Spinal cord (tissue), 10 donors: ENCODE measurements around the gene CFLAR. TPM values are rescaled to one million over a fixed set of nuclear protein-coding genes. Genes with fewer than 3 reads are reported as not detected.
A peak's percentile ranks its signal among the peaks of the same experiment; 100 is the strongest.
"Not testable (repeated sequence)": the region's sequence is repeated elsewhere in the genome, so short reads cannot be mapped to it uniquely, and the experiment has no call there.

Experiments used
- DNase-seq, 6 donors: peaks; one replicate each; pipeline versions ENCODE4 v3.0.0 to v3.0.0-alpha.2; 2013 to 2015; ENCODE audit warnings: low spot score in 6 of 6, low read depth in 4 of 6
- H3K27ac ChIP-seq: one replicate; pipeline ENCODE4 v1.5.1; 2013; ENCODE audit warnings: low read depth, low read length, control low read depth
- H3K27me3 ChIP-seq: one replicate; pipeline ENCODE4 v1.6.1; 2013; ENCODE audit warnings: low read length; ENCODE audit not compliant: control insufficient read depth, insufficient read depth
- H3K36me3 ChIP-seq: one replicate; pipeline ENCODE4 v1.6.1; 2013; ENCODE audit warnings: low read length; ENCODE audit not compliant: control insufficient read depth, insufficient read depth
- H3K4me1 ChIP-seq: one replicate; pipeline ENCODE4 v1.6.1; 2013; ENCODE audit warnings: low read length; ENCODE audit not compliant: control insufficient read depth, insufficient read depth
- H3K4me3 ChIP-seq: one replicate; pipeline ENCODE4 v1.5.1; 2013; ENCODE audit warnings: low read depth, low read length, control low read depth
- H3K9me3 ChIP-seq: one replicate; pipeline ENCODE4 v1.6.1; 2013; ENCODE audit warnings: low read length; ENCODE audit not compliant: control insufficient read depth, insufficient read depth
- WGBS: methylation state at CpG from one replicate; pipeline ENCODE4 v1.1.5; 2013; ENCODE audit warnings: missing lambda C conversion rate; ENCODE audit not compliant: insufficient coverage; 5-methylcytosine and 5-hydroxymethylcytosine counted together
- polyA plus RNA-seq, 2 donors: library from polyadenylated mRNA; unstranded; fragments of 120-200 nt; gene quantifications; one replicate each; pipeline ENCODE4 v1.2.1, GENCODE V29; 2013; ENCODE audit not compliant: insufficient read length in 2 of 2
- total RNA-seq, 2 donors: library from RNA; depleted of rRNA in 1 of 2; stranded (reverse); fragments of 120-200 nt in 1 of 2; fragments of >200 nt in 1 of 2; gene quantifications; one replicate each; pipeline versions ENCODE4 v1.2.3 to v1.2.4, GENCODE V29; 2013 to 2014
- donor health status: healthy.

Gene CFLAR
- total and polyA plus RNA-seq, 4 donors, result 28.2 to 81.9 (median 57.6) TPM

DNA sequence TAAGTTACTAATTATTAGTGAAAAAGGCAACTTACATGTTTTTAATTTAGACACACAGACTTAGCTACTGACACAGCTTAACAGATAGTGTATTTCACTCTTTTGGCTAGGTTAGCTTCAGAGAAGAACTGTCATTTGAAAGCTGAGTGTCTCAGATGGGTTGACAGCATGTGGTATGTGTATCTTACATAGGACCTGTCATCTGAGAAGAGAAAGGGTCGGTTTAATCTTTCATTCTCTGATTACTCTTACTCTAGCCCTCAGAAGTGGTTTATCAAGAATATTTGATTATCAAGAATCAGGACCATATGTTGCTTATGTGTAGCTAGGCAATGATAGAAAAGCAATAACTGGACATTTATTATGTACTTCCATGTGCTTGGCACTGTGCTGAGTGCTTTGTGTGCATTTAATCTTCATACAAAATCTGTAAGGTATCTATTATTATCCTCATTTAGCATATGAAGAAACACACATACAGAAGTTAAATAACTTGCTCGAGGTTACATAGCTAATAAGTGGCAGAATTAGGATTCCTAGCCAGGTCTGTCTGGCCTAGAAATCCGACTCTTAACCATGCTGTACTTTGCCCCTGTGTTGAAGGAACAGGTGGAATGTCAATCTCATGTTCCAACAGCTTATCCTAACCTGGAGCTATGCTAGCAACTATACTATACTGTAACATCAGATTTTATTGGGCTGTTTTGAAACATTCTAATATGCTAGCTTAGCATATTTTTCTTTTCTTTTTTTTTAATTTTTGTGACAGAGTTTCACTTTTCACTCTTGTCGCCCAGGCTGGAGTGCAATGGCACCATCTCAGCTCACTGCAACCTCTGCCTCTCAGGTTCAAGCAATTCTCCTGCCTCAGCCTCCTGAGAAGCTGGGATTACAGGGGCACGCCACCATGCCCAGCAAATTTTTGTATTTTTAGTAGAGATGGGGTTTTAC lies 28.4 kb downstream of the CFLAR start:
- Histone ChIP-seq H3K4me3 (no peak overlapping the region), H3K36me3 (peaks cover 10% of the 10 kb centered on the region), H3K27ac (no peak overlapping the region), H3K4me1 (no peaks in the 10 kb centered on the region), H3K27me3 (no peaks in the 10 kb centered on the region), H3K9me3 (no peaks in the 10 kb centered on the region)
- no CpG with 5 or more reads among the region's 5 CpGs for WGBS
- no peak for DNase-seq

DNA sequence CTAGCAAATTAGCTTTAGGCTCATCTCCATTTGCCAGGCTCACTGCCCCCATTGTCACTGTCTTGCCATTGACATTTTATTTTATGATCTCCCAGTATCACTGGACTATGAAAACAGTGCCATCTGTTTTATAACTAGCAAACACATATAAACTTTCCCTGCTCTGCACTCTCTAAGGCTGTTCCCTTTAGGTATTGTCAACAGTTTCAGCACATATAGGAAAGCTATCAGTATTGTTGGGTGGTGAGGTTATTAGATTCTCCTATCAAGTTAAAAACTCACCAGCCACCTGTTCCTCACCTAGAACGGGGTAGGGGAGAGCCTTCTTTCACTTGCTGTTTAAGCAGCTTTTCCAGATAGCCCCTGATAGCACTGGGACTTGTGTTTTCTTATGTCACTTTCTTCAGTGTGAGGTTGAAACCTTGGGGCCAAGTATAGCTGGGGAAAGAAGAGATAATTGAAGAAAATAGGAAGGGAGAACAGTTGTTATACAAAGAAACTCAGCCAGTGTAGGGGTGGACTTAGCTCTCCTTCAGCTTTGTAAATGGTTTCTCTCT lies 32.5 kb downstream of the CFLAR start:
- Histone ChIP-seq H3K9me3 (no peaks in the 10 kb centered on the region), H3K27me3 (no peaks in the 10 kb centered on the region), H3K36me3 (peaks cover 13% of the 10 kb centered on the region), H3K4me3 (no peak overlapping the region), H3K27ac (no peak overlapping the region), H3K4me1 (no peaks in the 10 kb centered on the region)
- peak in 1 of 6 donors; percentile 28 for DNase-seq
- no CpG with 5 or more reads among the region's 1 CpG for WGBS

DNA sequence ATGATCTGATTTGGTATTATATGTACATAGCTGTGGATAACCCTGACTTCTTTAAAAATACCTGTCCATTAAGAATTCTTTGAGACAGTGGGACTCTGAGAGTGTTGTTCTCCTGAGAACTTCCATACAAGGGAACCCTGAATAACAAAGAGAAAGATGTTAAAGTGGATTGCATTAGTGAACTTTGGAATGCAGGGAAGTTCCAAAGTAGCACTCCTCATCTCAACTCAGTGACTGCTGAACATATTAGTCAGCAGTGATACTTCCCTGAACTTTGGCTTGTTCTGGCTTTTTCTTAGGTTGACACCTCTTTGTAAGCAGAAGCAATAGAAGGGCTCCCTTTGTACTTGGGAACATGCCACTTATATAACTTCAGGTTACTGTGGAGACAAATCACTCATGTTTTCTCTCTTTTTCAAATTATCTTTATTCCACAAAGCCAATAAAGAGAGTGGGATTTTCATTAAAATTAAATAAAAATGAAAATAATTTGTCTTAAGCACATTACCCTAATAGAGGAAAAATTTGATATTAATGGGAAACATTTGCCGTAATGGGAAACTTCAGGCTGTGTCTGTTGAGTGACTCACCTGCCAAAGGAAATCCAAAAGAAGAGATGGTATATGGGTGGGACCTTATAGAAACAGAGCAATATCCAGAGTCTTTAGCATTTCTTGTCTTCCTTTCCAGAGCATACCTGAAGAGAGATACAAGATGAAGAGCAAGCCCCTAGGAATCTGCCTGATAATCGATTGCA lies 33.3 kb downstream of the CFLAR start:
- 100% methylated on average over 1 of the region's 2 CpGs for WGBS
- no peaks in the 10 kb centered on the region for H3K9me3 ChIP-seq
- DNase-seq, result no peak
- peaks cover 13% of the 10 kb centered on the region for H3K36me3 ChIP-seq
- H3K4me1 ChIP-seq, result no peaks in the 10 kb centered on the region
- no peaks in the 10 kb centered on the region for H3K27me3 ChIP-seq
- no peak overlapping the region for H3K4me3 ChIP-seq
- H3K27ac ChIP-seq, result no peak overlapping the region

DNA sequence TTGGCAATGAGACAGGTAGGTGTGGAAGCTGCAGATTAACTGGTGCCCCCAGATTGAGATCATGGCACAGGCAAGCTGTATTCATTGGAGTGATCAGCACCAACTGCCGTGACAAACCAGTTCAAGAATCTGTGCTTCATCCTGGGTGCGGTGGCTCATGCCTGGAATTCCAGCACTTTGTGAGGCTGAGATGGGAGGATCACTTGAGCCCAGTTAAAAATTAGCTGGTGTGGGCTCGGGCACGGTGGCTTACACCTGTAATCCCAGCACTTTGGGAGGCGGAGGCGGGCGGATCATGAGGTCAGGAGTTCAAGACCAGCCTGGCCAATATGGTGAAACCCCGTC lies 33.8 kb downstream of the CFLAR start:
- 100% methylated on average over 2 of the region's 8 CpGs for WGBS
- not testable (repeated sequence) for H3K4me1 ChIP-seq, H3K4me3 ChIP-seq, H3K9me3 ChIP-seq, DNase-seq, H3K27ac ChIP-seq, H3K27me3 ChIP-seq
- H3K36me3 ChIP-seq, result peaks cover 12% of the 10 kb centered on the region

DNA sequence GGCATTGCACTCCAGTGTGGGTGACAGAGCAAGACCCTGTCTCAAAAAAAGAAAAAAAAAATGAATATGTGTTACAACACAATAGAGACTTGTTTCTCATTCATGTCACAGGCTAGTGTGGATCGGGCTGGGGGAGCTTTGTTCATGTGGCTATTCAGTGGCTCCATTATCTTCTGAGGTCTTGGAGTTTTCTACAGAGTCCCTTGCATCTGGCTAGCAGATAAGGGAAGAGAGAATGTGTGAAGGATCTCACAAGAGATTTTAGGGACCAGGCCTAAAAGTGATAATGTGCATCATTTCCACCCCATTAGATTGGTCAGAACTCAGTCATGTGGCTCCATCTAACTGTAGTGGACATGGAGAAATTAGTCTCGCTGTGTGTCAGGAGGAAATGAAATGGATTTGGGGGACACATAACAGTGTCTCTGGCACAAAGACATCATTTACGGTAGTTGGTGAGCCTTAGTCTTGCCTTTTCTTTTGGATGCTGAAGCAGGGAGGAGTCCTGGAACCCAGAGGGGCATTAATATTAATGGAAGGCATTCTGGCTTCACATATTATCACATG lies 34.6 kb downstream of the CFLAR start:
- DNase-seq, result no peak
- WGBS, result 80% methylated on average over 2 of the region's 3 CpGs
- Histone ChIP-seq H3K27ac (no peak overlapping the region), H3K36me3 (peaks cover 14% of the 10 kb centered on the region), H3K27me3 (no peaks in the 10 kb centered on the region), H3K9me3 (no peaks in the 10 kb centered on the region), H3K4me1 (no peaks in the 10 kb centered on the region), H3K4me3 (no peak overlapping the region)

DNA sequence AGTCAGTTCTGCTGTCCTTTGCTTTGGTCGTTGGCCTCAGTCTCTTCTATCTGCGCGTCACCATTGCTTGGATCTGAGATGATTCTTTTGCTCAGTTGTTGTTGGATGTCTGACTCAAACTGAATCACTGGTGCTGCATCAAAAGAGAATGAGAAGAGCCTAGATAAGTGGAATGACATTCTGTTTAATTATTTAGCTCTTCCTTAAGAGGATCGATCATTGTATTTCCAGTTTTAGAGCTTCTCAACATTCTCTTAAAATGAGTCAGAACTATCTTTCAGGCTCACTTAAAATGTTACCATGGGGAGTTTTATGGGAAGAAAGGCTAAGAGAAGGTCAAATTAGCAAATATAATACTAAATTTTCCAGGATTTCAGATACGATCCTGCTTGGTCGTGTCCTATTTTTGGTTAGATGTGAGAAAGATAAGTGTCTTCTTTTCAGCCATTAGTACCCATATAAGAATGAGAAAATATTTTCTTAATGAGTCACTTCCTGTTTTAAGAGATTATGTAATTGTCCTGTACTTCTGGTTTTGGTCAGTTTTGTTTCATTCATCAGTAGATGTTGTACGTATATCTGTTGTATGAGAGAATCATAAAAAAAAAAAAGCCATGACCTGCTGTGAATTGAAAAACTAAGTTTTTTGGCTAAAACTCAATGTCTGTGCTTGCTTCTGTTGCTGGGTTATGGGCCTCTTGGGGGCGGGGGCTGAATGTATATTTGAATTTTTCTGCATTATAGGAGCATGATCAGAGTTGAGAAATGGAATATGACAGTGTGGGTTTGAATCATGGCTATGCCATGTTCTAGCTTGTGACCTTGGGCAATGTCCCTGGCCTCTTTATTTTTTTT lies 35.4 kb downstream of the CFLAR start:
- WGBS, result 85% methylated on average over 5 of the region's 8 CpGs
- peak overlapping the region; percentile 22 for H3K27ac ChIP-seq
- H3K4me3 ChIP-seq, result no peak overlapping the region
- DNase-seq, result no peak
- no peaks in the 10 kb centered on the region for H3K27me3 ChIP-seq
- H3K4me1 ChIP-seq, result no peaks in the 10 kb centered on the region
- no peaks in the 10 kb centered on the region for H3K9me3 ChIP-seq
- H3K36me3 ChIP-seq, result peaks cover 19% of the 10 kb centered on the region

DNA sequence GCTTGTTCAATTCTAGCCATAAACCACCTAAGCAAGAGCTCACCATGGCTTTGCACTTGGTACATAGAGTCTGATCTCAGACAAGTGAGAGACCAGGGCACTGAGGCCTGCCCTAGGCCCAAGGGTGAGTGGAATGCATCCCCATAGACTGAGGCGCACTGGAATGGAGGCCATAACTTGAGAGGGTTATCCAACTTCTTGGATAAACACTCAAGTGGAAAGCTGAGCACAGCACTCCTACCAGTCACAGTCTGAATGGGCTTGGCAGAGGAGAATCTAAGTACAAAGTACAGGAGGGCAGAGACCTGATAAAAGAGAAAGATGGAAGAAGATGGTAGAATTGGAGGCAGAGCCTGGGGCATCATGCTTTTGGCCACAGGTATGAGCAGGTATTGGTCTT lies 36.6 kb downstream of the CFLAR start:
- H3K36me3 ChIP-seq, result peaks cover 25% of the 10 kb centered on the region
- no peak overlapping the region for H3K27ac ChIP-seq
- no peaks in the 10 kb centered on the region for H3K9me3 ChIP-seq
- no peak overlapping the region for H3K4me3 ChIP-seq
- H3K27me3 ChIP-seq, result no peaks in the 10 kb centered on the region
- no CpG with 5 or more reads among the region's 1 CpG for WGBS
- no peak for DNase-seq
- no peaks in the 10 kb centered on the region for H3K4me1 ChIP-seq

DNA sequence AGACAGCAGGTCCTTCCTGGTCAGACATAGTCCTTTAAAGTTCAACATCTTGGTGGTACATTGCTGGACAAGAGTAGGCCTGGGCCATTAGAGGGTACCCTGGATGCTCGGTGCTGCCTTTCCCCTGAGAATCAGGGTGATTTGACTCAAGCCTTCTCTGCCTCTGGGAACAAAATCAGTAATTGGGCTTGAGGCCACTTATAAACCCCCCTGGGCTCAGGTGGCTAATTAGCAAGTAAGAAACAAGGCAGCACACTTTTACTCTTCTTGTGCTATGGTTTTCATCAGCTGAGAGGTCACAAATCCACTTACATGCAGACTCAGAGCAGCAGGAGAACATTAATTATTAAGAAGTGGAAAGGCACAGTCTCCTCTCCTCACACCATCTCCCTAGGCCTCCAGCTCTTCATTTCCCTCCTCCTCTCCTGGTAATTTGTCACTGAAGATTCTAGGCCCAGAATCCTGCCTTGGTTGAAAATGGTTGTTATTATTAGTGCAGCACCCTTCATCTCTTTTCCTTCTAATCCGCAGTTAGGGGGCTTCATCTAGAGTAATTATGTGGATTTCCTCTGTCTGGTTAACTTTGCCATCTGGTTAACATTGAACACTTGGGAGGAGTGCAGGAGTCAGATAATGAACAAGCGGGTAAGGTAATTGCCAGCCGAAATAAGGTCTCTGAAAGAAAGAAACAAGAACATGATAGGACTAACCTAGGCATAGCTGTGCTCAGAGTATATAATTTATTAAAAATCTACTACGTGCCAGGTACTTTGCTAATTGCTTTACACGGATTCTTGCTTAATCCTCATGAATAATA lies 37.2 kb downstream of the CFLAR start:
- Histone ChIP-seq H3K4me1 (no peaks in the 10 kb centered on the region), H3K4me3 (no peak overlapping the region), H3K36me3 (peaks cover 25% of the 10 kb centered on the region), H3K27me3 (no peaks in the 10 kb centered on the region), H3K27ac (no peak overlapping the region), H3K9me3 (no peaks in the 10 kb centered on the region)
- WGBS, result 75% methylated on average over 1 of the region's 6 CpGs
- peak in 1 of 6 donors; percentile 54 for DNase-seq
